LoVo (cell line): ENCODE measurements around the gene SLC12A9.

Source experiments
- DNase-seq: peaks from one replicate; pipeline ENCODE4 v3.0.0-alpha.2; 2016; ENCODE audit warnings: low spot score

SLC12A9 gene

DNA sequence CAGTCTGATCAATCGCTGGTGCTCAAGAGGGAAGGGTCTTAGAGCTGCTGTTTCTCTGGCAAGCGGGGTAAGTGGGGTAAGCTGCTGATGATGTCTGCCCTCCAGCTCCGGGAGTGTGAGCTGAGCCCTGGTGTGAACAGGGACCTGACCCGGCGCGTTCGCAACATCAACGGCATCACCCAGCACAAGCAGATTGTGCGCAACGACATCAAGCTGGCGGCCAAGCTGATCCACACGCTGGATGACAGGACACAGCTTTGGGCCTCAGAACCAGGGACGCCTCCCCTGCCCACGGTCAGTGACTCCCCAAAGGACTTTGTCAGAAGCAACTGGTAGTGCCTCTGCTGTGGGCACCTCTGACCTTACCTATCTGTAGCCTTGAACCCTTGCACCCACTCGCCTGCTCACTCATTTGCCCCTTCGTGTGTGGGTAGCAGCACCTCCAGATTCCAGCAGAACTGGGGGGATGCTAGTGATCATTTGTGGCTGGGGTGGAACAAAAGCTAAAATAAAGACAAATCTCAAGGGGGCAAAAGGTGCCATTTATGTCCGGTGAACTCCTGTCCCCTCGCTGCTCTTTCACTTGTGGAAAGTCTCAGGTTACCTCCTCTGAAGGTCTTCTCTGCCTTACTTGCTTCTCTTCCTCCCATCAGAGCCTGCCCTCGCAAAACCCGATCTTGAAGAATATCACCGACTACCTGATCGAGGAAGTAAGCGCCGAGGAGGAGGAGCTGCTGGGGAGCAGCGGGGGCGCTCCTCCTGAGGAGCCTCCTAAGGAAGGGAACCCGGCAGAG is 33.8 kb downstream of the SLC12A9 start:
- no peak for DNase-seq

DNA sequence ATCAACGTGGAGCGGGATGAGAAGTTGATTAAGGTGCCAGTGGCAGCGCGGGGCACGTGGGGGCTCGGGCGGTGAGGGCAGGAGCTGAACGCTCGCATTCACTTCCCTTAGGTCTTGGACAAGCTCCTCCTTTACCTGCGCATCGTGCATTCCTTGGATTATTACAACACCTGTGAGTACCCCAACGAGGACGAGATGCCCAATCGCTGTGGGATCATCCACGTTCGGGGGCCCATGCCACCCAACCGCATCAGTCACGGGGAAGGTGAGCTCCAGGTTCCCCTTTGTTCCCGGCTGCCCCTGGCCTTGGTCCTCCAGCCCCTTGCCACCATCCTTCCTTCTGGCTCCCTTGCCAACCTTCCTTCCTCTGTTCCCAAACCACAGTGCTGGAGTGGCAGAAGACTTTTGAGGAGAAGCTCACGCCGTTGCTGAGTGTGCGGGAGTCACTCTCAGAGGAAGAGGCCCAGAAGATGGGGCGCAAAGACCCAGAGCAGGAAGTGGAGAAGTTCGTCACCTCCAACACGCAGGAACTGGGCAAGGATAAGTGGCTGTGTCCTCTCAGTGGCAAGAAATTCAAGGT is 34.5 kb downstream of the SLC12A9 start:
- DNase-seq = no peak

DNA sequence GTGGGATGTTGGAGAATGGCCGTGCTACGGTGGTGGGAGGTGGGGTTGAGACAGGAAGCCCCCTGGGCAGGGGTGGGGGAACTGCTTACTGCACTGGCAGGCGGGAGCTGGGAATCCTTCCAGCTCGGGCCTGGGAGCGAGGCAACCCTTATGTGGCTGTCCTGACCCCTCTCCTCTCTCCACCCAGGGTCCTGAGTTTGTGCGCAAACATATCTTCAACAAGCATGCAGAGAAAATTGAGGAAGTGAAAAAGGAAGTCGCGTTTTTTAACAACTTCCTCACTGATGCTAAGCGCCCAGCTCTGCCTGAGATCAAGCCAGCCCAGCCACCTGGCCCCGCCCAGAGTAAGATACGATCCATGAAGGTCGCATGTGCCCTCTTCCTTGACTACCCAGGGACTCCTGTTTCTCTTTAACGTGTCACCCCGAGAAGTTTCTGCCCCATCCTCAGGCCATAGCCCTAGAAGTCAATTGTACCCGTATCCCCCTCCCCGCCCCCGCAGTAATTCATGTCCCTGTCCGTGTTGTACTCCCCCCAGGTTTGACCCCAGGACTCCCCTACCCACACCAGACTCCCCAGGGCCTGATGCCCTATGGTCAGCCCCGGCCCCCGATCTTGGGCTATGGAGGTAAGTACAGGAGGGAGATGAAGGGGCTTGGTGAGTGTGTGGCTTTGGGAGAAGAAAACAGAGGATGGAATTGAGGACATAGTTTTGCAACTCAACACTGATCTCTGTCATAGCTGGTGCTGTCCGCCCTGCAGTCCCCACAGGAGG is 35.2 kb downstream of the SLC12A9 start:
- no peak for DNase-seq

DNA sequence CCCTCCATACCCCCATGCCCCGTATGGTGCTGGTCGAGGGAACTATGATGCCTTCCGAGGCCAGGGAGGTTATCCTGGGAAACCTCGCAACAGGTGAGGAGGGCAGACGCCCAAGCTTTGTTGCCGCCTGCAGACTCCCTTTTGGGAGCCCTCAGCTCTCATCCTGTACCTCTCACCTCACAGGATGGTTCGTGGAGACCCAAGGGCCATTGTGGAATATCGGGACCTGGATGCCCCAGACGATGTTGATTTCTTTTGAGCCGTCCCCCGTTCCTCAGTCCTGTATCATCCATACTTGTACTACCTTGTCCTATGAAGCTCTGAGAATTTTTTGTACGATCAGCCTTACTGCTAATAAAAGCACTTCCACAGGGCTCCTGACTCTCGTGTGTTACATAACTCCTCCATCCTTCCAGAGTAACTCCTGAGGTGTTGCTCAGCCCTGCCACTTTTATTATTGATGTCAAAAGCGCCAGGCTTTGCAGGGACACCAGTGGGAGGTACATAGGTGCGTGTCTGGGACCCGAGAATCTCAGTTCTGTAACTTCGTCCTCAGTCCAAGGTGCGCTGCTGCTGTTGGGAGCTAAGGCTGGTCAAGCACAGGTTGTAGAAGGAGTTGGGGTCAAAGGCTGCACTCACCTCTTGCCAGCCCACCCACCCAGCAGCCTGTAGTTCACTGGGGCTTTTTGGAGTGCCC is 35.9 kb downstream of the SLC12A9 start:
- DNase-seq = no peak

DNA sequence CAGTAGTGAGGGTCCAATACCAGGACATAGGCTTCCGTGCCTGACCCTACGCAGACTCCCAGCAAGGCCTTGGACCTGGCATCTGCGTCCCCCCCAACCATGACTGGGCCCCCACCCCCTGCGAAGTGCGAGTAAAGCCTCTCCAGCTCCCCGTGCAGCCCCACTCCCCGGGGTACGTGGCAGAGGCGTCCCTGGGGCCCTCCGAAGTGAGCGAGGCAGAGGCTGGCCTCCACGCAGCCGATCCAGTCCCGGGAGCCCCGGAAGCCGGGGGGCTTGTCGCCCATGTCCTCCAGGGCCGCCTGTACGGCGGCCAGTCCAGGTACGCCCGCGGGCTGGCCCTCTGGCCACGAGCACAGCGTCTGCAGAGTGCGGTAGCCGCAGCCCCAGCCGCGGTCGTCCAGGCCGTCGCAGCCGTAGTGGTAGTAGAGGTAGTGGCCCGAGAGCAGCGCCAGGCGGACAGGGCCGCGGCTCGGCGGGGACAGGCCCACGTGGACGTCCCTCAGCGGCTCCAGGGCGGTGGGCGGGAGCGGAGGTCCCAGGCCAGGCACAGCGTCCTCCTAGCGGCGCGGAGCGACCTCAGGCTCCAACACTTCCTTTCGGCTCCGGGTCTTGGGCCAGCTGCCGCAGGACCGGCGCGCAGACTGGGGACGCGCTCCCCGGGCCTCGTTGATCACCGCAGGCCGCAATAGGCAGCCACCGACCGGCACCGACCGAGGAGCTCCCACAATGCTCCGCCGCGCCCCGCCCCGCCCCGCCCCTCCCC is 36.7 kb downstream of the SLC12A9 start, which contains the start of gene UFSP1:
Gene UFSP1 (minus strand): TSS at position 728 of the 763 bp plus-strand sequence. CDS start 444 bp downstream, at position 284.
- DNase-seq = no peak

DNA sequence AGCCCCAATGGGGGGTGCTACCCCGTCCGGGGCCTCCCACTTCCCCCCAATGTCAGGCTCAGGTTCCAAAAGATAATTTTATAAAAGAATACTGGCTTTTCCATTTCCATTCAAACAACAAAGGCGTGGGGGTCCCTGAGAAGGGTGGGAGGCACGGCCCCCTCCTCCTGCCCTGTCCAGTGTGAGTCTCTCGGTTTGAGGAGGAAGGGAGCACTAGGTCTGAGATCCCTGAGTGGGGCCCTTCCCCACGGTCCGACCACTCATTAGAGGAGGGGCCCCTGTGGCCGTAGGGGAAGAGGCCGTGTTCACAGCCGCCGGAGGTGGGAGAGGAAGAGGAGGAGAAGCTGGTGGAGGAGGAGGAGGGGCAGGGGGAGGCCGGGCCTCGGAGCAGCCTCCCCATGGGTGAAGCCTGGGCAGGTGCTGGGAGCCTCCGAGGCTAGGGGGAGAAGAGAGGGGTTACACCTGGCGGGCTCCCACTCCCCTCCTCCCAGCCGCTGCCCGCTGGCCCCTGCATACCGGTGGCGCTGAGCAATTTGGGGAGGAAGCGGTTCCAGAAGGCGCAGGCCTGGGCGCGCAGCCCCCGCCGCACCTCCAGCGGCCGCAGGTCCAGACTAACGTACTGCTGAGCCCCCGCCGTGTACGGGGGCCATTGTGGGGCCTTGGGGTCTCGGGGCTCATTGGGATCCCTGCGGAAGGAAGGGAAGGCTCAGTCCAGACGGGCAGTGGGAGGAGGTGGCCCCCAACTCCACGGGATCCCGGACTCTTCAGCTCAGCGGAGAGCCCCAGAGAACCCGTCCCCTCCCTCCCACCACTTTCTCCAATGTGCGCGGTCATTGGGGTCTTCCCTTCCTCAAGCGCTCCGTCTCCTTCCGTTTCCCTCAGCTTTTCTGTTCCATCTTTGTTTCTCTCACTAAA is 38.4 kb downstream of the SLC12A9 start:
- DNase-seq = no peak

DNA sequence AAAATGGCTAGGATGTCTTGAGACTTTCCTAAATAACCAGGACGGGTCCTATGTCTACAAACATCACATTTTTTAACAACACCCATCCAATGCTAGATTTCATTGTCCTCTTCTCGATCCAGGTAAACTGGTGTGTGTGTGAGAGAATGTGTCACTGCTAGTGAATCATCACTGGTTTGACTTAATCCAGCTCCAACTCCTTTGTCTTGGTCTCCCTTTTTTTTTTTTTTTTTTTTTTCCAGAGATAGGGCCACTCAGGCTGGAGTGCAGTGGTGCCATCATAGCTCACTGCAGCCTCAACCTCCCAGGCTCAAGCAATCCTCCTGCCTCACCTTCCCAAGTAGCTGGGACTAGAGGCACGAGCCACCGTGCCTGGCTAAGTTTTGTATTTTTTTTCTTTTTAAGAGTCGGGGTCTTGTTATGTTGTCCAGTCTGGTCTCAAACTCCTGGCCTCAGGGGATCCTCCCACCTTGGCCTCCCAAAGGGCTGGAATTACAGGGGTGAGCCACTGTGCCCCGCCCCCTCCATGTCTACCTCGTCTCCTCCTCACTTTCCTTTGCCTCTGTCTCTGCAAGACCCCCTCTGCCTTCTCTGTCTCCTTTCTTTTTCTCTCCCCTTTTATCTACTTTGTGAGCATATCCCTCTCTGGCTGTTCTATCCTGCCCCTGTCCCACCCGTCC is 39.2 kb downstream of the SLC12A9 start:
- DNase-seq = no peak

DNA sequence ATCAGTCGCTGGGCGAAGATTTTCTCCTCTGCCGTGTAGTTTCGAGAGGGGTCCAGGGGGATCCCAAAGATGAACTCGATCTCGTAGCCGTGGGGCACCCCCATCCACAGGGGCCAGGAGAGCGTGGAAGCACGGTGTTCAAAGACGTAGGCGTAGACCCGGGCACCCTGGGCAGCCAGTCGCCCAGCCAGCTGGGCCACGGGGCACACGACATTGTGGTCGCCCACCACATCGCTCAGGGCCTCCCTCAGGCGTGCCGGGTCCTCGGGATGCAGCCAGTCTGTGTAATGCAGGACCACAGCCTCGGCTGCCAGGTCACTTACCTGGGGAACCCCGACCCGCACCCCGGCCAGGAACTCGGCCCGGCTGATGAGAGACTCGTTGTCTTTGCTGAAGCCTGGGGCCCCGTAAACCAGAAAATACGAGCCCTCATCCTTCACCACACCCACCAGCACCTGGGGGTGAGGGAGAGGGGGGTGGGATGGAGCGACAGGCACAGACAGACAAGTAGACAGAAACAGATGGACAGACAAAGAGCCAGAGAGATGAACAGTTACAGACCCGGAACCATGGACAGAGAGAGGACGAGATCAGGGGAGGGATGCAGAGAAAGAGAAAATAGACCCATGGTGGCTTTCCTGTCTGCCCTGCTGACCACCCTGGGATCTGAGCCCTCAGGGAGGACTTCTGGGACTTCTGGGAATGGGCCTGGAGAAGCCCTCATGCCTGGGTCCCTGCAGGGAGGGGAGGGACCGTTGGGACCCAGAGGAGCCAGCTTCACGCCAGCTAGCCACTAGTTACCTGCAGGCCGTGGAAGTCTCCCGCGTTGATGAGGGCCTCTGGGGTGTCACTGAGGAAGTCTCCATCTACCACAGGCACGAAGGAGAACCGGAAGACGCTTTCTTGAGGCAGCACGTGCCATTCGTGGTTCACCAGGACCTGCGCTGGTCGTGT is 40.1 kb downstream of the SLC12A9 start:
- DNase-seq = no peak

DNA sequence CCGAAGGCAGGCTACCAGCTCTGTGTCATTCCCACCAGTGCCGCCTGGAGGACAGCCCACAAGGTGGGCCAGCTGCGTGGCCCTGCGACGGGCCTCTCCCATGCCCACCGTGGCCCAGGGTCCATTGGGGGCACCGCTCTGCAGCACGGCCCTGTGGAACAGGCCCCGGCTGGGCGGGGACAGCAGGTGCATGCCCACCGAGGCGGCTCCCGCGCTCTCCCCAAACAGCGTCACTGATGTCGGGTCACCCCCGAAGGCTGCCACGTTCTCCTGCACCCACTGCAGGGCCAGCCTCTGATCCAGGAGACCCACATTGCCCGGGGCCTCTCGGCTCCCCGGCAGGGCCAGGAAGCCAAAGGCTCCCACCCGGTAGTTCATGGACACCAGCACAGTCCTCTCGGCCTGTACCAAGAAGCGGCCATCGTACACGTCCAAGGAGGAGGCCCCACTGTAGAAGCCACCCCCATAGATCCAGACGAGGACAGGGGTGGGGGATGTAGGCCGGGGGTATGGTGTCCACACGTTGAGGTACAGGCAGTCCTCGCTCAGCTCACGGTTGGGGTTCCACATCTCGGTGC is 40.9 kb downstream of the SLC12A9 start:
- DNase-seq = no peak

DNA sequence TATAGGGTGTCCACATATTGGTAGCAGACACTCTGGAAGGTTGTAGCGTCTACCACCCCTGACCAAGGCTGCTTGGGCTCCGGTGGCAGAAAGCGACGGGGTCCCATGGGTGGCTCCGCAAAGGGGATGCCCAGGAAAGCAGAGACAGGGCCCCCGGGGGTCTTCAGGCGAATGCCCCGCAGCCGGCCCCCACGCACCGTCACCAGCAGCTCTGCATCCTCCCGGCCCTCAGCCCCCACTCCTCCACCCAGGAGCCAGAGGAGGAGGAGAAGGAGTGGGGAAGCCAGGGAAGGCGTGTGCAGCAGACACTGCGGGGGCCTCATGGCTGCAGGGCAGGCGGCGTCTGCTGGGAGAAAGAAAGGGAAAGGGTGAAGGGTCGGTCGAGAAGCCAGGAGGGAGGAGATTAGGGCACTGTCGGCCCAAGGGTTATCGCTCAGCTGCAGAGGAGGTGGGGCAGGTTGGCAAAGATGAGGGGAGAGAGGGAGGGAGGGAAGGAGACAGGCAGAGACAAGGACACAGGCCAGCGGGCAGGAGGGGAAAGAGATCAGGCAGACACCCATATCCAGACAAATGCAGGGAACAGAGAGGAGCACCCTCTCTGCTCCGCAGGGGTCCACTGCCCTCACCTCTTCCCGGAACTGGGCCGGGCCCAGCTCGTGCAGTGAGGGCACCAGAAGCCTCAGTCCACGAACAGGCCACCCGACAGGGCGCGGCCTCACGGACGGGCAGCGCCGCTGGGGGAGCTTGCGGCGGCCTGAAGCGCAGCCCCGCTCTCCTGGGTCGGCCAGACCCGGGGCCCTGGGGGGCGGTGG is 41.6 kb downstream of the SLC12A9 start:
- DNase-seq = no peak

DNA sequence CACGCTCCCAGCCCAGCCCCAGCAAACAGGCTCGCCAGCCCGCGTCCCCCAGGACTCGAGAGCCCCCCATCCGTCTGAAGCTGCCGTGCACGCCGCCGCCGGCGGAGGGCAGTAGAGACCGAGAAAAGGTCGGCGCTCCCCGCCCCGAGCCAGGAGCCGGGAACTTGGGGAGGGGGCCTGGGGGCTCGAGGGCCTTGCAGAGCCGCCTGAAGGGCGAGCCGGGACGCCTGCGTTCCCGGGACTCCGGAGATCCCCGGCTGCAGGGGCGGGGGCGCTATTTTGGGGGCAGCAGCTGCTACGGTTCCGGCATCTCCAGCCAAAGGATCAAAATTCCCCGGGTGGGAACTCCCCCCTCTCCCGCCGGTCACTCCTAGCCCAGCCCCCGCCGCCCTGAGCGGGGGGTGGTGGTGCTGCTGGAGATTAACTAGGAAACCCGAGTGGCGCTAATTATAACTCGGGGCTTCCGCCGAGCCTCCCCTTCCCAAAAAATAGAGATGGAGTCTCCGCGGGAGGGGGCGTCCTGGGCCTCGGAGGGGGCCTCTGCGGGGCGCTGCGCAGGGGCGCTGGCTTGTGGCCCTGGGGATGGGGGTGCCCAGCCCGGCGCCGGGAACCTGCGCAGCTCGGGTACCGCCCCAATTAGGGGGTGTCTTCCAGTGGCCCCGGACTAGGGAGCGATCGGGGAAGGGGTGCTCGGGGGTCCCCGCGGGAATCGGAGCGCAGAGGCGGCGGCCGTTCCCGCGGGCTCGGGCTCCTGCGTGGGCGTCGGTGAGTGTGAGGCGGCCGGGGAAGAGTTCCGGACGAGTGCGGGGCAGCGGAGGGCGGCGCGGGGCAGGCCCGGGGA is 42.6 kb downstream of the SLC12A9 start:
- DNase-seq = peak; percentile 57

DNA sequence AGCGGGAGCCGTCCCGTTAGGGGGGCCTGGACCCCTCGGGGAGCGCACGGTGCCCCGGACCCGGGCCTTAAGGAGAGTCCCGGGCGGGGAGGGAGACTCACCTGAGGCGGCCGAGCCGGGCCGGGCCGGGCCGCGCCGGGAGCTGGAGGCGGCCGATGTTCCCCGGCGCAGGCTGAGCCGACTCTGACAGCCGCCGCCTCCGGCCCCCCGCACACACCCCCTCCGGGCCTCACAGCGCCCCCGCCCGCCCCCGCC is 43.1 kb downstream of the SLC12A9 start, which contains the start of gene ACHE:
Gene ACHE (minus strand): TSS at position 188 of the 255 bp plus-strand sequence. CDS start 1,656 bp downstream, outside the sequence.
- no peak for DNase-seq

DNA sequence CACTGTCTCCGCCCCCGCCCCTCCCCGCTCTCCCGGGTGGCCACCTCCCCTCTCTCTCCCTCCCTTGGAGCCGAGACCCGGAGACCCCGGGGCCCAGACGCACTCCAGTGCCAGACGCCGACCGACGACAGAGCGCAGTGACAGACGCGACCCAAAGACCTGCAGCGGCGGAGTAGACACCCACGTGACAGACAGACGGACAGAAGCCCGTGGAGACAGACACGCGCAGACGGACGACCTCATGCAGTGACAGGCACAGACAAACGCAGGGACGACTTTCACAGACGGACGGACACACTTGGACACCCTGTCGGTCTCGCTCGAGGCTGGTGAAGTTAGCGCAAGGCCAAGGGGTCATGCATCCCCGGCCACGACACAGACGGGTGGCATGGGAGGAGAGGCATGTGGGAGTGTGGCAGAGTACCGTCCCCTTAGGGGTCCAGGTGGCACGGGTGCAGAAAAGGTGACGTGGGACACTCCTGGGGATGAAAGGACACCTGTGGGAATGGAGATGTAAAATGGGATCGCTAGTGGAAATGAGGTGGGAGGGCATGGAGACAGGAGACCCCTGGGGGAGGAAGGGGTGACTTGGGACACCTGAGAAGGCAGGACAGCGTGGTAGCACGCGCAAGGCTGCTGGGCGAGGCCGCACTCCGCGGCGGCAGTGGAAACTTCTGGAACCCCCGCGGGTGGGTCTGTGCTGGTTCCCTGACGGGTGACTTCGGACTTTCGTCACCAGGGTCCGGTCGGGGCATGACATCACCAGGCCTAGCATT is 43.6 kb downstream of the SLC12A9 start:
- peak; percentile 63 for DNase-seq

DNA sequence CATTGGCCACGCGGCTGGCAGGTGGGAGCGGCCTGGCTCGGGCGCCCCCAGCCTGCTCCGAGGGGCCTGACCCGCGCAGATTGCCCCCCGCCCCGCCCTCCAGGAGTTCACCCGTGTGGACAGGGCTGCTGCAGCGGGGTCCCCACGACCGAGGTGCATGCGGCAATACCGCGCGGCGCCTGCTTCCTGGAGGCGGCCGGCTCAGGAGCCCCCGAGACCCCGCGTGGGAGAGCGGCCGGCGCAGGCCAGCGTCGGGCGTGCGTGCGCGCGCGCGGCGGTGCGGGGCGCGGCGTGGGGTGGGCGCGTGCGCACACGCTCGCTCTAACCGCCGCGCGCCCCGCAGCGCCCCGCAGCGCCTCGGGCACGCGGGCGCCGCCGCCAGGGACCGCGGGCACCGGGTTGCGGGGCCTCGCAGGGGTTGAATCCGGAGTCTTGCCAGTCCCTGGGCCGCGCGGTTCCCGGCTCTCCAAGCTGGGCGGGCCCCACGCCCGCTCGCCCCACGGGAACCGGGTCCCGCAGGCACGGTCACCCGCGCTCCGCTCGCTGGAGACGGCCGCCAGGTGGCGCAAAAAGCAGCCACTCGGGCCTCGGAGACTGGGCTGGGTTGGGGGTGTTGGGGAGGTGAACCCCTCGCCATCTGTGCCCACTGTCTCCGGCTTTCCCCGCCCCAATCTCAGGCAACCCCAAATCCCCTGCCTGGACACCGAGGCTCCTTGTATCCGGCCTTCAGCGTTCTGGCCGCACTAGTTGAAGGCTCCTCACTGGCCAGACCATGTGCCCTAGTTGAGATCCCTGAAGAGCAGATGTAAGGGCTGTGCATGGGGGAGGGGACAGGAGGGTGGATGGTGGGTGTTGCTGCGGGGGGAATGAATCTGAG is 44.5 kb downstream of the SLC12A9 start:
- peak; percentile 63 for DNase-seq
